ENCODE measurements around the gene MRAS.

DNA sequence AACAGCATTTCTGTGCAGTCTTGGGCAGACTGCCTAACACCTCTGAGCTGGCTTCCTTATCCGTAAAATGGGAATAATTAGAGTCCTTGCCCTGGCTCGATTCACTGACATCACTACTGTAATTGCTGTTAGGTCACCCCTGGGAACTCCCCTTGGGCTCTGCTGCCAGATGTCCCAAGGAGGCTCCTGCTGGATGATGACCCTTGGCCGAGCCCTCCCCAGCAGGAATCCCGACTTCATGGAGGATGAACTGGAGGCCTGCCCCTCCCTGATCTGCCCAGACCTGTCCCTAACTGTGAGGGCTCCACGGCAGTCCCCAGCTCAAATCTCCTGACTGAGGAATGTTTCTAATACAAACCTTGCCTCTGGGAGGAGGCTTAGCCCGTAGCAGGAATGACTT is 104.1 kb downstream of the MRAS start:
- no peak for TF ChIP-seq POLR2A (IDR thresholded peaks at IDR 0.05; ENCODE audit: low read depth, low read length)
- TF ChIP-seq POLR2AphosphoS5 (IDR thresholded peaks at IDR 0.05; ENCODE audit: low read depth, low read length) = no peak

All from GM12892 (cell line).